Adrenal gland (tissue), 5 donors: ENCODE results near the gene AMY1B.
"Not testable (repeated sequence)": the region's sequence is repeated elsewhere in the genome, so short reads cannot be mapped to it uniquely, and the experiment has no call there.

Experiments used
- CTCF ChIP-seq, 6 experiments: fragments of 450-650 bp in 4 of 6; fragments of 200-600 bp in 2 of 6; sonication (generic) in 1 of 6; IDR thresholded peaks; 1 replicate in 5 of 6; 2 replicates in 1 of 6; pipeline versions ENCODE4 v1.5.1 to v1.8.0; 2016 to 2021; ENCODE audit warnings: antibody characterized with exemption in 6 of 6, mild to moderate bottlenecking in 2 of 6, moderate library complexity in 1 of 6
- POLR2A ChIP-seq, 2 donors: fragments of 450-650 bp; IDR thresholded peaks; one replicate each; pipeline ENCODE4 v1.6.1; 2017; ENCODE audit warnings: antibody characterized with exemption in 2 of 2, mild to moderate bottlenecking in 2 of 2, moderate library complexity in 1 of 2
- donor health status: DM: no; HTN: no; CAD: no.

DNA sequence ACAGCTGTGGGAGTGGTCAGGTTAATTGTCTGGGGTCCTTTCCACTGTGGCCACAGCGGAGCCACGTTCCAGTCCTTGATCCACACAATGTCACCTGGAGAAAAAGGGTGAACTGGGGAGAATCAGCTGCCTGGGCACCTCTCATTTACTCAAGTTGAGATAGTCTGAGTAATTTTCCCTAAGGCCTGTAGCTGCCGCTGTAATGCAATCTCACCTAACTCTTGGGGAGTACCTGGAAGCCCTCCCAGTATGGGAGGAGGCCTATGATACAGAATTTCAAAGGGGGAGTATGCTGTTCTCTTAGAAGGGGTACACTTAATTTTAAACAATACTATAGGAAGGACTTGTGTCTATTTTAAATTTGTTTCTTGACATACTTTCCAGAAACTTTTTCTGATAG lies 45.7 kb downstream of the AMY1B start:
- not testable (repeated sequence) for TF ChIP-seq POLR2A, CTCF (IDR thresholded peaks at IDR 0.05)
